GM18498 (cell line): ENCODE data around the gene TGFBI.
"Not testable (repeated sequence)": the region's sequence is repeated elsewhere in the genome, so short reads cannot be mapped to it uniquely, and the experiment has no call there.

Source experiments
- ATAC-seq: cut with Tn5 transposase; IDR thresholded peaks from one replicate; pipeline ENCODE4 v1.9.1; 2021; ENCODE audit warnings: mild to moderate bottlenecking, moderate library complexity; ENCODE audit not compliant: unreplicated experiment

TGFBI gene

GRCh38 chr5:136043551-136043950 is 14.8 kb downstream of the TGFBI start:
- no peak for ATAC-seq

GRCh38 chr5:136043968-136044610 is 15.3 kb downstream of the TGFBI start:
- ATAC-seq, result no peak

- not testable (repeated sequence) for ATAC-seq
Observed at GRCh38 chr5:136045026-136045425, 16.2 kb downstream of the TGFBI start.

GRCh38 chr5:136046246-136046645 is 17.5 kb downstream of the TGFBI start:
- ATAC-seq, result no peak

GRCh38 chr5:136047858-136048257 is 19.1 kb downstream of the TGFBI start:
- ATAC-seq, result no peak

- no peak for ATAC-seq
Observed at GRCh38 chr5:136048966-136049365, 20.2 kb downstream of the TGFBI start.

GRCh38 chr5:136051486-136052220 is 22.9 kb downstream of the TGFBI start:
- no peak for ATAC-seq

- no peak for ATAC-seq
Observed at GRCh38 chr5:136052692-136053335, 24.0 kb downstream of the TGFBI start.

- ATAC-seq, result no peak
Observed at GRCh38 chr5:136053336-136054141, 24.8 kb downstream of the TGFBI start.

- ATAC-seq, result no peak
Observed at GRCh38 chr5:136054142-136055019, 25.6 kb downstream of the TGFBI start.

- ATAC-seq, result no peak
Observed at GRCh38 chr5:136055612-136056309, 27.0 kb downstream of the TGFBI start.

- ATAC-seq, result no peak
Observed at GRCh38 chr5:136056336-136056735, 27.5 kb downstream of the TGFBI start.

- no peak for ATAC-seq
Observed at GRCh38 chr5:136056771-136057335, 28.1 kb downstream of the TGFBI start.

GRCh38 chr5:136057401-136058038 is 28.7 kb downstream of the TGFBI start:
- no peak for ATAC-seq

- ATAC-seq, result no peak
Observed at GRCh38 chr5:136058039-136058971, 29.5 kb downstream of the TGFBI start.

GRCh38 chr5:136058972-136059354 is 30.2 kb downstream of the TGFBI start:
- no peak for ATAC-seq

- ATAC-seq, result no peak
Observed at GRCh38 chr5:136060963-136061362, 32.2 kb downstream of the TGFBI start.
